CD4-positive, alpha-beta T cell (primary cell): ENCODE measurements around the gene ADSS1. TPM values are rescaled to one million over a fixed set of nuclear protein-coding genes. Genes with fewer than 3 reads are reported as not detected.

ENCODE experiments used
- ATAC-seq: fragments of 200-7000 bp; cut with Tn5 transposase; one replicate; pipeline ENCODE4 v1.10.0; 2022; ENCODE audit warnings: mild to moderate bottlenecking; ENCODE audit not compliant: poor library complexity
- CTCF ChIA-PET: fragments of 350-600 bp; sonication (Branson Sonifier 250); formaldehyde crosslinking; loops from one replicate; lab custom pipeline; 2021; ENCODE audit warnings: antibody characterized with exemption, inconsistent platforms; lab: Charles Lee
- POLR2A ChIA-PET: fragments of 350-600 bp; sonication (Branson Sonifier 250); formaldehyde crosslinking; loops from one replicate; lab custom pipeline; 2021; ENCODE audit warnings: antibody characterized with exemption, inconsistent platforms; lab: Charles Lee
- DNase-seq, 14 experiments: peaks; one replicate each; pipeline ENCODE4 v3.0.0-alpha.2; 2013 to 2020; ENCODE audit warnings: mixed read lengths in 2 of 14
- H3K27ac ChIP-seq, 2 donors: one replicate each; pipeline versions ENCODE4 v1.5.1 to v1.7.0; 2013; ENCODE audit warnings: low read length in 2 of 2, low read depth in 1 of 2, mild to moderate bottlenecking in 1 of 2
- H3K27me3 ChIP-seq, 2 experiments: 1 replicate in 1 of 2; 2 replicates in 1 of 2; pipeline versions ENCODE4 v1.6.1 to v1.7.0; 2013; ENCODE audit warnings: low read length in 2 of 2, control low read depth in 1 of 2, mild to moderate bottlenecking in 1 of 2, moderate library complexity in 1 of 2; ENCODE audit not compliant: insufficient read depth in 2 of 2, control insufficient read depth in 1 of 2
- H3K36me3 ChIP-seq: one replicate; pipeline ENCODE4 v1.6.1; 2013; ENCODE audit warnings: low read length, control low read depth; ENCODE audit not compliant: insufficient read depth
- H3K4me1 ChIP-seq: one replicate; pipeline ENCODE4 v1.6.1; 2013; ENCODE audit warnings: low read length, control low read depth; ENCODE audit not compliant: insufficient read depth
- H3K4me3 ChIP-seq: one replicate; pipeline ENCODE4 v1.5.1; 2013; ENCODE audit warnings: mild to moderate bottlenecking, low read length, moderate library complexity
- H3K9me3 ChIP-seq, 2 experiments: 1 replicate in 1 of 2; 2 replicates in 1 of 2; pipeline versions ENCODE4 v1.6.1 to v1.7.0; 2013; ENCODE audit warnings: low read length in 2 of 2, mild to moderate bottlenecking in 2 of 2, control low read depth in 1 of 2, moderate library complexity in 1 of 2; ENCODE audit not compliant: control insufficient read depth in 1 of 2, insufficient read depth in 1 of 2
- H3K27ac Mint-ChIP-seq: one replicate; pipeline ENCODE4 v1.8.0; 2020; ENCODE audit warnings: mixed read lengths
- H3K27me3 Mint-ChIP-seq: one replicate; pipeline ENCODE4 v1.8.0; 2021; ENCODE audit warnings: mixed read lengths
- H3K36me3 Mint-ChIP-seq: one replicate; pipeline ENCODE4 v1.8.0; 2021; ENCODE audit warnings: low read depth, mixed read lengths
- H3K4me1 Mint-ChIP-seq: one replicate; pipeline ENCODE4 v1.8.0; 2021; ENCODE audit warnings: low read depth, mixed read lengths
- H3K4me3 Mint-ChIP-seq: one replicate; pipeline ENCODE4 v1.8.0; 2020; ENCODE audit warnings: mild to moderate bottlenecking, mixed read lengths
- H3K9me3 Mint-ChIP-seq: one replicate; pipeline ENCODE4 v1.8.0; 2020; ENCODE audit warnings: mixed read lengths
- intact Hi-C, 2 experiments: fragments of 100-400 bp; cut with DNase I in 1 of 2; cut with micrococcal nuclease in 1 of 2; formaldehyde crosslinking; loops; one replicate each; pipeline versions ENCODE4 v1.15.1 to v1.9.0; 2023 to 2025; cut with DNase I, micrococcal nuclease
- total RNA-seq, 174 experiments: library from RNA in 2 of 174; stranded (reverse) in 2 of 174; gene quantifications; one replicate each; pipeline ENCODE4 v1.2.3 and lab custom pipeline; 2021 to 2026
- TF ChIP-seq, protein P1 (sequence below): fragments of 200-600 bp; IDR thresholded peaks from one replicate; pipeline ENCODE4 v1.8.0; 2022; ENCODE audit warnings: antibody characterized with exemption, mild to moderate bottlenecking

Gene ADSS1
- total RNA-seq, 2 experiments from 2014 or later = 2.0 to 2.7 TPM

DNA sequence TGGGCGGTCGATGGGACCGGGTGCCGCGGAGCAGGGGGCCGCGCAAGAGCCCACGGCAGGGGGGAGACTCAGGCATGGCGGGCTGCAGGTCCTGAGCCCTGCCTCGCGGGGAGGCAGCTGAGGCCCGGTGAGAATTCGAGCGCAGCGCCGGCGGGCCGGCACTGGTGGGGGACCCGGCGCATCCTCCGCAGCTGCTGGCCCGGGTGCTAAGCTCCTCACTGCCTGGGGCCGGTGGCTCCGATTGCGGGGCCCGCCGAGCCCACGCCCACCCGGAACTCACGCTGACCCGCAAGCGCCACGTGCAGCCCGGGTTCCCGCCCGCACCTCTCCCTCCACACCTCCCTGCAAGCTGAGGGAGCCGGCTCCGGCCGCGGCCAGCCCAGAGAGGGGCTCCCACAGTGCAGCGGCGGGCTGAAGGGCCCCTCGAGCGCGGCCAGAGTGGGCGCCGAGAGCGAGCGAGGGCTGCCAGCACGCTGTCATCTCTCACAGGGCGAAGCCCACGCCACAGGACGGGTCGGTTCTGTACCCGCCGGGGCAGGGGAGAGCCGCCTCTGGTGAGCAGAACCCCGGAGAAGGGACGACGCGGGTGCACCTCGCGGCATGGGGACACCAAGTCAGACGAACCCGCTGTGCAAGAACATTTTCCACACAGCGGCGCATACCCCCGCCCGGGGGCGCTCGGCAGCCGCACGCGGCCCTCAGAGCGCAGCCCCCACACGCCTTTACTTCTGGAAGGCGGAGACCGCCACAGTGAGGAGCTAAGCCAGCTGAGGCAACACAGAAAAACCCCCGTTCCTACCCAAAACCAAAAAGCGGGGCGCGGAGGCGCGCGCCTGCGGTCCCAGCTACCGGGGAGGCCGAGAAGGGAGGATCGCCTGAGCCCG is 27.8 kb downstream of the ADSS1 start:
- CTCF ChIA-PET = interaction anchor here (1.0 to 2.6 kb wide), 4 partner anchors 17 to 75 kb away, joined by 4 to 15 read pairs (median 8); partner anchors contain the start of gene ZBTB42
- peaks cover 36% of the 10 kb centered on the region for H3K36me3 Mint-ChIP-seq
- H3K27ac ChIP-seq = peak overlapping the region; percentile 50 to 52
- no peaks in the 10 kb centered on the region for H3K9me3 Mint-ChIP-seq
- peaks cover 32% of the 10 kb centered on the region for H3K4me1 Mint-ChIP-seq
- H3K27me3 ChIP-seq = no peaks in the 10 kb centered on the region
- intact Hi-C loops = loop anchor here (1.0 to 10.0 kb wide), 7 partner anchors 17 to 1037 kb away; partner anchors contain the start of genes CDCA4 (in 1 of the 2), INF2 (in 1 of the 2), XRCC3 (in 1 of the 2) and ZFYVE21 (in 1 of the 2)
- no peak for ATAC-seq
- no peaks in the 10 kb centered on the region for H3K9me3 ChIP-seq
- TF ChIP-seq, protein P1, sequence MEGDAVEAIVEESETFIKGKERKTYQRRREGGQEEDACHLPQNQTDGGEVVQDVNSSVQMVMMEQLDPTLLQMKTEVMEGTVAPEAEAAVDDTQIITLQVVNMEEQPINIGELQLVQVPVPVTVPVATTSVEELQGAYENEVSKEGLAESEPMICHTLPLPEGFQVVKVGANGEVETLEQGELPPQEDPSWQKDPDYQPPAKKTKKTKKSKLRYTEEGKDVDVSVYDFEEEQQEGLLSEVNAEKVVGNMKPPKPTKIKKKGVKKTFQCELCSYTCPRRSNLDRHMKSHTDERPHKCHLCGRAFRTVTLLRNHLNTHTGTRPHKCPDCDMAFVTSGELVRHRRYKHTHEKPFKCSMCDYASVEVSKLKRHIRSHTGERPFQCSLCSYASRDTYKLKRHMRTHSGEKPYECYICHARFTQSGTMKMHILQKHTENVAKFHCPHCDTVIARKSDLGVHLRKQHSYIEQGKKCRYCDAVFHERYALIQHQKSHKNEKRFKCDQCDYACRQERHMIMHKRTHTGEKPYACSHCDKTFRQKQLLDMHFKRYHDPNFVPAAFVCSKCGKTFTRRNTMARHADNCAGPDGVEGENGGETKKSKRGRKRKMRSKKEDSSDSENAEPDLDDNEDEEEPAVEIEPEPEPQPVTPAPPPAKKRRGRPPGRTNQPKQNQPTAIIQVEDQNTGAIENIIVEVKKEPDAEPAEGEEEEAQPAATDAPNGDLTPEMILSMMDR = no peak
- peak overlapping the region; percentile 97 for H3K27ac Mint-ChIP-seq
- H3K4me1 ChIP-seq = peaks cover 38% of the 10 kb centered on the region
- H3K4me3 ChIP-seq = peak overlapping the region; percentile 93
- POLR2A ChIA-PET = interaction anchor here (1.0 to 2.6 kb wide), 21 partner anchors 17 to 563 kb away, joined by 3 to 30 read pairs (median 5); partner anchors contain the start of genes ADSS1, AKT1, BRF1 and CDCA4
- peak overlapping the region; percentile 96 for H3K4me3 Mint-ChIP-seq
- DNase-seq = peak in 4 of 14 experiments; percentile 5 to 69 (median 32)
- peaks cover 17% of the 10 kb centered on the region for H3K36me3 ChIP-seq
- H3K27me3 Mint-ChIP-seq = no peaks in the 10 kb centered on the region

DNA sequence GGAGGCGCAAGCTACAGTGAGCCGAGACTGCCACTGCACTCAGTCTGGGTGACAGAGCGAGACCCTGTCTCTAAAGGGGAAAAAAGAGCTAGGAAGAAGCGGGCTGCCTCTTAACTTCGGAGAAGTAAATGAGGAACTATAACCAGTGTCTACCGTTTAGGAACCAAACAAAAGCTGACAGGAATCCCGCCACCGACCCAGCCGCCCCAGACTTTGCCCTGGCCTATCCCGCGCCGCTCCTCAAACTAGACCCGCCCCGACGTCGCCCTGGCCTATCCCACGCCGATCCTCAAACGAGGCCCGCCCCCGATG is 28.4 kb downstream of the ADSS1 start:
- POLR2A ChIA-PET = interaction anchor here (0.6 to 2.6 kb wide), 23 partner anchors 16 to 587 kb away, joined by 3 to 30 read pairs (median 5); partner anchors contain the start of genes ADSS1, AKT1, BRF1 and CDCA4
- H3K27me3 Mint-ChIP-seq = no peaks in the 10 kb centered on the region
- peak overlapping the region; percentile 93 for H3K4me3 ChIP-seq

More for the DNA sequence above, 28.4 kb downstream of the ADSS1 start:
- CTCF ChIA-PET = interaction anchor here (1.0 to 2.6 kb wide), 4 partner anchors 16 to 74 kb away, joined by 4 to 15 read pairs (median 8); partner anchors contain the start of gene ZBTB42
- Mint-ChIP-seq H3K9me3 (no peaks in the 10 kb centered on the region), H3K4me3 (peak overlapping the region; percentile 96), H3K36me3 (peaks cover 42% of the 10 kb centered on the region), H3K4me1 (peaks cover 37% of the 10 kb centered on the region), H3K27ac (peak overlapping the region; percentile 97)
- intact Hi-C loops = loop anchor here (1.0 to 10.0 kb wide), 7 partner anchors 16 to 1038 kb away; partner anchors contain the start of genes CDCA4 (in 1 of the 2), INF2 (in 1 of the 2), XRCC3 (in 1 of the 2) and ZFYVE21 (in 1 of the 2)
- Histone ChIP-seq H3K27ac (peak overlapping the region; percentile 50 to 52), H3K36me3 (peaks cover 23% of the 10 kb centered on the region), H3K27me3 (no peaks in the 10 kb centered on the region), H3K9me3 (no peaks in the 10 kb centered on the region), H3K4me1 (peaks cover 41% of the 10 kb centered on the region)
- ATAC-seq (no peak), DNase-seq (no peak)
- TF ChIP-seq, protein P1 = no peak
